K562 (cell line): ENCODE measurements around the gene SNX25.

Experiments used
- CREM ChIP-seq: IDR thresholded peaks from 2 replicates; pipeline ENCODE4 v1.6.1; 2014; ENCODE audit warnings: antibody characterized with exemption, low read depth
- EHMT2 ChIP-seq: fragments of 450-650 bp; IDR thresholded peaks from 2 replicates; pipeline ENCODE4 v1.6.1; 2018; ENCODE audit warnings: antibody characterized with exemption
- FOXM1 ChIP-seq, 2 experiments: fragments of 450-650 bp in 1 of 2; sonication (generic) in 1 of 2; formaldehyde crosslinking in 1 of 2; IDR thresholded peaks; 2 replicates each; pipeline versions ENCODE4 v1.6.1 to v1.9.0; 2017 to 2022; ENCODE audit warnings: low read depth in 2 of 2, mild to moderate bottlenecking in 2 of 2, missing genetic modification reagents in 1 of 2, moderate library complexity in 1 of 2
- GABPA ChIP-seq: fragments of 200-800 bp; sonication (Bioruptor generic); conservative IDR thresholded peaks from 2 replicates; pipeline ENCODE4 v1.6.1; 2016; ENCODE audit warnings: low read depth, missing genetic modification characterization, missing compliant biosample characterization
- MED1 ChIP-seq: sonication (generic); formaldehyde crosslinking; IDR thresholded peaks from 2 replicates; pipeline ENCODE4 v1.8.1; 2023; ENCODE audit warnings: missing genetic modification reagents, borderline replicate concordance
- PTBP1 ChIP-seq: fragments of 200-400 bp; formaldehyde crosslinking; IDR thresholded peaks from 2 replicates; pipeline ENCODE4 v1.6.1; 2017; ENCODE audit warnings: low read depth, low read length
- TF ChIP-seq, protein P1 (sequence below): fragments of 450-650 bp; IDR thresholded peaks from 2 replicates; pipeline ENCODE4 v1.7.1; 2018; ENCODE audit warnings: mild to moderate bottlenecking, low read depth; ENCODE audit not compliant: partially characterized antibody
- TF ChIP-seq, protein P2 (sequence below), 3 experiments: IDR thresholded peaks in 2 of 3; conservative IDR thresholded peaks in 1 of 3; 2 replicates each; pipeline ENCODE4 v1.5.1; 2011 to 2012; ENCODE audit warnings: low read length in 3 of 3, mild to moderate bottlenecking in 3 of 3, control low read depth in 2 of 3, improper control_type of control experiment in 1 of 3, inconsistent platforms in 1 of 3, low read depth in 1 of 3, mixed read lengths in 1 of 3, moderate library complexity in 1 of 3; ENCODE audit not compliant: insufficient read depth in 2 of 3
- TF ChIP-seq, protein P3 (sequence below): sonication (generic); formaldehyde crosslinking; IDR thresholded peaks from 2 replicates; pipeline ENCODE4 v1.8.0; 2022; ENCODE audit warnings: mild to moderate bottlenecking, missing genetic modification reagents

DNA sequence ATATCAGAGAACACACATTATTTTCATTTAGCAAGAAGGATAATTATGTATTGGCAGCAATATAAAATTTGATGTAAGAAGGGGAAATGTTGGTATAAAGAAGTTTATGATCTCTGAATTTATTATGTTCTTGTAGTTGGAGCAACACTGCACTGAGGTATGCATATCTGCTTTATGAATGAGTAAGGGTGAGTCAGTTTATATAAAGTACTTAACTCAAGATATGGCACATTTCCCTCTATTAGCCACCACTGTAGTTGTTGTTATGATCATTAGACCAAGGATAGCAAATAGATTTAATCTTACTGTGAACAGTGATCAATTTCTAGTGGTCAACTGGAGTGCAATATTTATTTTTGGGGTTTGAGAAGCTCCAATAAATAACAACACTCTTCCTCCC lies 66.6 kb downstream of the SNX25 start:
- TF ChIP-seq FOXM1 (IDR thresholded peaks at IDR 0.05; ENCODE audit: low read depth) (no peak), FOXM1 (CRISPR knock-in tag; IDR thresholded peaks at IDR 0.05; ENCODE audit: low read depth) (no peak), MED1 (CRISPR knock-in tag) (no peak), GABPA (tag) (no peak), CREM (no peak), EHMT2 (no peak), PTBP1 (no peak)
- TF ChIP-seq, protein P1, sequence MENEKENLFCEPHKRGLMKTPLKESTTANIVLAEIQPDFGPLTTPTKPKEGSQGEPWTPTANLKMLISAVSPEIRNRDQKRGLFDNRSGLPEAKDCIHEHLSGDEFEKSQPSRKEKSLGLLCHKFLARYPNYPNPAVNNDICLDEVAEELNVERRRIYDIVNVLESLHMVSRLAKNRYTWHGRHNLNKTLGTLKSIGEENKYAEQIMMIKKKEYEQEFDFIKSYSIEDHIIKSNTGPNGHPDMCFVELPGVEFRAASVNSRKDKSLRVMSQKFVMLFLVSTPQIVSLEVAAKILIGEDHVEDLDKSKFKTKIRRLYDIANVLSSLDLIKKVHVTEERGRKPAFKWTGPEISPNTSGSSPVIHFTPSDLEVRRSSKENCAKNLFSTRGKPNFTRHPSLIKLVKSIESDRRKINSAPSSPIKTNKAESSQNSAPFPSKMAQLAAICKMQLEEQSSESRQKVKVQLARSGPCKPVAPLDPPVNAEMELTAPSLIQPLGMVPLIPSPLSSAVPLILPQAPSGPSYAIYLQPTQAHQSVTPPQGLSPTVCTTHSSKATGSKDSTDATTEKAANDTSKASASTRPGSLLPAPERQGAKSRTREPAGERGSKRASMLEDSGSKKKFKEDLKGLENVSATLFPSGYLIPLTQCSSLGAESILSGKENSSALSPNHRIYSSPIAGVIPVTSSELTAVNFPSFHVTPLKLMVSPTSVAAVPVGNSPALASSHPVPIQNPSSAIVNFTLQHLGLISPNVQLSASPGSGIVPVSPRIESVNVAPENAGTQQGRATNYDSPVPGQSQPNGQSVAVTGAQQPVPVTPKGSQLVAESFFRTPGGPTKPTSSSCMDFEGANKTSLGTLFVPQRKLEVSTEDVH = no peak
- TF ChIP-seq, protein P2, sequence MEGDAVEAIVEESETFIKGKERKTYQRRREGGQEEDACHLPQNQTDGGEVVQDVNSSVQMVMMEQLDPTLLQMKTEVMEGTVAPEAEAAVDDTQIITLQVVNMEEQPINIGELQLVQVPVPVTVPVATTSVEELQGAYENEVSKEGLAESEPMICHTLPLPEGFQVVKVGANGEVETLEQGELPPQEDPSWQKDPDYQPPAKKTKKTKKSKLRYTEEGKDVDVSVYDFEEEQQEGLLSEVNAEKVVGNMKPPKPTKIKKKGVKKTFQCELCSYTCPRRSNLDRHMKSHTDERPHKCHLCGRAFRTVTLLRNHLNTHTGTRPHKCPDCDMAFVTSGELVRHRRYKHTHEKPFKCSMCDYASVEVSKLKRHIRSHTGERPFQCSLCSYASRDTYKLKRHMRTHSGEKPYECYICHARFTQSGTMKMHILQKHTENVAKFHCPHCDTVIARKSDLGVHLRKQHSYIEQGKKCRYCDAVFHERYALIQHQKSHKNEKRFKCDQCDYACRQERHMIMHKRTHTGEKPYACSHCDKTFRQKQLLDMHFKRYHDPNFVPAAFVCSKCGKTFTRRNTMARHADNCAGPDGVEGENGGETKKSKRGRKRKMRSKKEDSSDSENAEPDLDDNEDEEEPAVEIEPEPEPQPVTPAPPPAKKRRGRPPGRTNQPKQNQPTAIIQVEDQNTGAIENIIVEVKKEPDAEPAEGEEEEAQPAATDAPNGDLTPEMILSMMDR (IDR thresholded peaks at IDR 0.05 in 2 of 3, conservative IDR thresholded peaks at IDR 0.05 in 1 of 3; ENCODE audit: insufficient read depth in 2 of 3, low read depth in 1 of 3, low read length in 3 of 3) = no peak
- TF ChIP-seq, protein P3, sequence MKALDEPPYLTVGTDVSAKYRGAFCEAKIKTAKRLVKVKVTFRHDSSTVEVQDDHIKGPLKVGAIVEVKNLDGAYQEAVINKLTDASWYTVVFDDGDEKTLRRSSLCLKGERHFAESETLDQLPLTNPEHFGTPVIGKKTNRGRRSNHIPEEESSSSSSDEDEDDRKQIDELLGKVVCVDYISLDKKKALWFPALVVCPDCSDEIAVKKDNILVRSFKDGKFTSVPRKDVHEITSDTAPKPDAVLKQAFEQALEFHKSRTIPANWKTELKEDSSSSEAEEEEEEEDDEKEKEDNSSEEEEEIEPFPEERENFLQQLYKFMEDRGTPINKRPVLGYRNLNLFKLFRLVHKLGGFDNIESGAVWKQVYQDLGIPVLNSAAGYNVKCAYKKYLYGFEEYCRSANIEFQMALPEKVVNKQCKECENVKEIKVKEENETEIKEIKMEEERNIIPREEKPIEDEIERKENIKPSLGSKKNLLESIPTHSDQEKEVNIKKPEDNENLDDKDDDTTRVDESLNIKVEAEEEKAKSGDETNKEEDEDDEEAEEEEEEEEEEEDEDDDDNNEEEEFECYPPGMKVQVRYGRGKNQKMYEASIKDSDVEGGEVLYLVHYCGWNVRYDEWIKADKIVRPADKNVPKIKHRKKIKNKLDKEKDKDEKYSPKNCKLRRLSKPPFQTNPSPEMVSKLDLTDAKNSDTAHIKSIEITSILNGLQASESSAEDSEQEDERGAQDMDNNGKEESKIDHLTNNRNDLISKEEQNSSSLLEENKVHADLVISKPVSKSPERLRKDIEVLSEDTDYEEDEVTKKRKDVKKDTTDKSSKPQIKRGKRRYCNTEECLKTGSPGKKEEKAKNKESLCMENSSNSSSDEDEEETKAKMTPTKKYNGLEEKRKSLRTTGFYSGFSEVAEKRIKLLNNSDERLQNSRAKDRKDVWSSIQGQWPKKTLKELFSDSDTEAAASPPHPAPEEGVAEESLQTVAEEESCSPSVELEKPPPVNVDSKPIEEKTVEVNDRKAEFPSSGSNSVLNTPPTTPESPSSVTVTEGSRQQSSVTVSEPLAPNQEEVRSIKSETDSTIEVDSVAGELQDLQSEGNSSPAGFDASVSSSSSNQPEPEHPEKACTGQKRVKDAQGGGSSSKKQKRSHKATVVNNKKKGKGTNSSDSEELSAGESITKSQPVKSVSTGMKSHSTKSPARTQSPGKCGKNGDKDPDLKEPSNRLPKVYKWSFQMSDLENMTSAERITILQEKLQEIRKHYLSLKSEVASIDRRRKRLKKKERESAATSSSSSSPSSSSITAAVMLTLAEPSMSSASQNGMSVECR (CRISPR knock-in tag) = no peak
